ENCODE data around the gene NDUFS1. TPM values are rescaled to one million over a fixed set of nuclear protein-coding genes. Genes with fewer than 3 reads are reported as not detected.

Gene NDUFS1
- total and polyA plus RNA-seq, 10 of the 15 experiments (the other 5 are each of a cell fraction or from before 2014, with no cell fraction given) = 62.6 to 108 (median 90.4) TPM

- no peaks in the 10 kb centered on the region for H3K9me3 ChIP-seq (replicated peaks; ENCODE audit: control insufficient read depth, insufficient read depth, low read length)
- in situ Hi-C loops (cut with MboI) = no loop called here
- DNase-seq (ENCODE audit: low read depth, low spot score) = no peak
- FAIRE-seq = no peak
- H4K20me1 ChIP-seq (ENCODE audit: control insufficient read depth, insufficient read depth) = no peaks in the 10 kb centered on the region
- no peak overlapping the region for H3K27ac ChIP-seq (ENCODE audit: control insufficient read depth, insufficient read depth)
- intact Hi-C loops (cut with micrococcal nuclease; ENCODE audit: unreplicated experiment) = no loop called here
- H3K27me3 ChIP-seq (replicated peaks in 1 of 2; ENCODE audit: control insufficient read depth in 2 of 2, insufficient read depth in 2 of 2, low read length in 1 of 2) = peaks cover 0 to 2% of the 10 kb centered on the region in 2 experiments; a peak in 1 of 4 replicates
- no peak overlapping the region for H3K4me2 ChIP-seq (ENCODE audit: control insufficient read depth, insufficient read depth)
- 44% methylated on average over 5 of the region's 5 CpGs for WGBS (ENCODE audit: insufficient coverage, insufficient replicate concordance, low lambda C conversion rate, missing lambda C conversion rate)
- no peaks in the 10 kb centered on the region for H3K79me2 ChIP-seq (ENCODE audit: control insufficient read depth, insufficient read depth, low read length)
- H3K9ac ChIP-seq (ENCODE audit: control insufficient read depth, insufficient read depth, low read length) = no peak overlapping the region
- SMC1A ChIA-PET (ENCODE audit: uncharacterized antibody, unreplicated experiment) = no interaction called here
- H2AFZ ChIP-seq (ENCODE audit: control insufficient read depth, low read depth, low read length) = no peak overlapping the region
- POLR2A ChIA-PET = no interaction called here
- H3K4me3 ChIP-seq = no peak overlapping the region
- no TSS peak for BruUV-seq (replicated peaks)
- CTCF ChIA-PET = no interaction called here
- no peak for TF ChIP-seq MEF2A (IDR thresholded peaks at IDR 0.05; ENCODE audit: insufficient read depth, low read depth, low read length)
- TF ChIP-seq MTA2 (IDR thresholded peaks at IDR 0.05; ENCODE audit: low read depth) = no peak
- TF ChIP-seq TCF7 (IDR thresholded peaks at IDR 0.05; ENCODE audit: borderline replicate concordance) = no peak
- TF ChIP-seq EGR1 (IDR thresholded peaks at IDR 0.05; ENCODE audit: borderline replicate concordance in 1 of 2, low read depth in 2 of 2, low read length in 2 of 2) = no peak
- no peak for TF ChIP-seq PML (IDR thresholded peaks at IDR 0.05; ENCODE audit: low read length)
- TF ChIP-seq MTA3 (IDR thresholded peaks at IDR 0.05; ENCODE audit: borderline replicate concordance, low read length) = no peak
- TF ChIP-seq BCL11A (IDR thresholded peaks at IDR 0.05; ENCODE audit: low read depth, low read length) = no peak
- TF ChIP-seq BRCA1 (IDR thresholded peaks at IDR 0.05; ENCODE audit: low read depth, low read length) = no peak
- TF ChIP-seq CHD2 (IDR thresholded peaks at IDR 0.05; ENCODE audit: borderline replicate concordance, low read depth, low read length) = no peak
- TF ChIP-seq ZZZ3 (IDR thresholded peaks at IDR 0.05; ENCODE audit: control insufficient read depth, insufficient read length, low read depth) = no peak
- no peak for TF ChIP-seq NFXL1 (IDR thresholded peaks at IDR 0.05; ENCODE audit: borderline replicate concordance)
- no peak for TF ChIP-seq ZNF274 (IDR thresholded peaks at IDR 0.05; ENCODE audit: insufficient read depth, insufficient read length)
- TF ChIP-seq ZBTB33 (IDR thresholded peaks at IDR 0.05) = no peak
- TF ChIP-seq HDAC2 (IDR thresholded peaks at IDR 0.05) = no peak
- no peak for ATAC-seq
- no peaks in the 10 kb centered on the region for H3K4me1 ChIP-seq (ENCODE audit: control insufficient read depth, insufficient read depth, low read length)
- no peaks in the 10 kb centered on the region for H3K36me3 ChIP-seq (ENCODE audit: control insufficient read depth in 2 of 2, insufficient read depth in 2 of 2, low read length in 1 of 2)
- RAD21 ChIA-PET (ENCODE audit: unreplicated experiment) = no interaction called here
Measured at GRCh38 chr2:206190689-206191088, 31.4 kb upstream of the NDUFS1 start.

Measured in GM12878 (cell line).